ENCODE measurements around the gene PCSK5.
"Not testable (repeated sequence)": the region's sequence is repeated elsewhere in the genome, so short reads cannot be mapped to it uniquely, and the experiment has no call there.

The PCSK5 gene

DNA sequence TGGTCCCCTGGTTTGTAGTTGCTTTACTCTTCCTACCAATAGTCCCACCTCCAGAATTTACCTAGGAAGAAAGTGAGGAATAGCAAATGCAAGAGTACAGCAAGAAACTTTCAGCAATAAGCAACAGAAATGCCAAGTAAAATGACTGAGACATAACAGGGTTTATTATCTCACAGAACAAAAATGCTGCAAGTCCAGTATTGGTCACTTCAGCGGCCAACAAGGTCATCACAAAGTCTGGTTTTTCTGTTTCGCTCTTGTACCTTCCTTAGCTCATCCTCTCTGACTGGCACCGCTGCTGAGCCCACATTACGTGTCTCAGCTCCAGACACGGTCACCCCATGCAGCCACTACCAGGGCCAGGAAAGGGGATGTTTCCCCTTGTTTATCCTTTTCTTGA lies 421.1 kb downstream of the PCSK5 start:
- DNase-seq (ENCODE audit: low read depth, low spot score): no peak
- ChIA-PET CTCF (no interaction called here), POLR2A (no interaction called here)
- H3K4me3 ChIP-seq (ENCODE audit: low read depth, low read length): no peak overlapping the region
- TF ChIP-seq, protein P1, sequence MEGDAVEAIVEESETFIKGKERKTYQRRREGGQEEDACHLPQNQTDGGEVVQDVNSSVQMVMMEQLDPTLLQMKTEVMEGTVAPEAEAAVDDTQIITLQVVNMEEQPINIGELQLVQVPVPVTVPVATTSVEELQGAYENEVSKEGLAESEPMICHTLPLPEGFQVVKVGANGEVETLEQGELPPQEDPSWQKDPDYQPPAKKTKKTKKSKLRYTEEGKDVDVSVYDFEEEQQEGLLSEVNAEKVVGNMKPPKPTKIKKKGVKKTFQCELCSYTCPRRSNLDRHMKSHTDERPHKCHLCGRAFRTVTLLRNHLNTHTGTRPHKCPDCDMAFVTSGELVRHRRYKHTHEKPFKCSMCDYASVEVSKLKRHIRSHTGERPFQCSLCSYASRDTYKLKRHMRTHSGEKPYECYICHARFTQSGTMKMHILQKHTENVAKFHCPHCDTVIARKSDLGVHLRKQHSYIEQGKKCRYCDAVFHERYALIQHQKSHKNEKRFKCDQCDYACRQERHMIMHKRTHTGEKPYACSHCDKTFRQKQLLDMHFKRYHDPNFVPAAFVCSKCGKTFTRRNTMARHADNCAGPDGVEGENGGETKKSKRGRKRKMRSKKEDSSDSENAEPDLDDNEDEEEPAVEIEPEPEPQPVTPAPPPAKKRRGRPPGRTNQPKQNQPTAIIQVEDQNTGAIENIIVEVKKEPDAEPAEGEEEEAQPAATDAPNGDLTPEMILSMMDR (IDR thresholded peaks at IDR 0.05; ENCODE audit: insufficient read depth, low read length, missing control alignments): no peak

DNA sequence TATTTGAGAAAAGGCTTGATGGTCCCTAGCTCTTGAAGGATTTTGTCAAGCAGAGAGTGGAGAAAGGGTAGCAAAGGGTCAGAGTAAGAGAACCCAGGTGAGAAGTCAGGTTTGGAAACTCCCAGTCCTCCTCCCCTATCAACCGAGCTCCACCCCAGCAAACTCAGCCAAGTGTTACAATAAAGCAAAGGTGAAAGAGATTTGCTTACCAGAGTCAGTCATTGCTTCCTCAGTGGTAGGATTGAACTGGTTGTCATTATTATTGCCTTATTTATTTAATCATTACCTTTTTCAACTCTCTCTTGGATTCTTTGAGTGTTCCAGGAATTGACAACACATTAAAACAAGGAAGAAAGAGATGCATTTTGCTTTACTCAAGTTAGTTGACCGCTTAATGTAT lies 423.3 kb downstream of the PCSK5 start:
- ChIA-PET CTCF (interaction anchor here (3.9 kb wide), 1 partner anchor 11 kb away, joined by 29 read pairs; no protein-coding TSS in a partner anchor), POLR2A (interaction anchor here (0.6 kb wide), 1 partner anchor 24 kb away, joined by 4 read pairs; no protein-coding TSS in a partner anchor)
- TF ChIP-seq, protein P1 (IDR thresholded peaks at IDR 0.05; ENCODE audit: insufficient read depth, low read length, missing control alignments): no peak
- H3K4me3 ChIP-seq (ENCODE audit: low read depth, low read length): no peak overlapping the region
- no peak for DNase-seq (ENCODE audit: low read depth, low spot score)

DNA sequence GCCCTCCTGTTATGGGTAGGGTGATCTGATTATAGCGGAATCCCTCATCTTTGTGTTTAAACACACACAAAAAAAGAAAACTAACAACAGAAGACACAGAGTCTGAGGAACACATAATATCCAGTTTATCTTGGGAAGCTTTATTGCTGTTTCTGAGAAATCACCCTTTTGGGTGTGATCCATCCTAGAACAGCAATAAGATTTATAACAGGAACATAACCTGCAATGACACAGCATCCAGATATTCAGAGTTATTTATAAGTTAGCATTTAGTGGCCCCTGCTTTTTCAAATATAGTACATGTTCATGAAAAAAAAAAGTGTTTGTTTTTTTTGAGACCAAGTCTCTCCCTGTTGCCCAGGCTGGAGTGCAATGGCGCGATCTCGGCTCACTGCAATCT lies 423.8 kb downstream of the PCSK5 start:
- ChIA-PET CTCF (interaction anchor here (3.9 kb wide), 1 partner anchor 11 kb away, joined by 29 read pairs; no protein-coding TSS in a partner anchor), POLR2A (interaction anchor here (0.6 kb wide), 1 partner anchor 24 kb away, joined by 4 read pairs; no protein-coding TSS in a partner anchor)
- TF ChIP-seq, protein P1 (IDR thresholded peaks at IDR 0.05; ENCODE audit: insufficient read depth, low read length, missing control alignments): no peak
- no peak for DNase-seq (ENCODE audit: low read depth, low spot score)
- no peak overlapping the region for H3K4me3 ChIP-seq (ENCODE audit: low read depth, low read length)

DNA sequence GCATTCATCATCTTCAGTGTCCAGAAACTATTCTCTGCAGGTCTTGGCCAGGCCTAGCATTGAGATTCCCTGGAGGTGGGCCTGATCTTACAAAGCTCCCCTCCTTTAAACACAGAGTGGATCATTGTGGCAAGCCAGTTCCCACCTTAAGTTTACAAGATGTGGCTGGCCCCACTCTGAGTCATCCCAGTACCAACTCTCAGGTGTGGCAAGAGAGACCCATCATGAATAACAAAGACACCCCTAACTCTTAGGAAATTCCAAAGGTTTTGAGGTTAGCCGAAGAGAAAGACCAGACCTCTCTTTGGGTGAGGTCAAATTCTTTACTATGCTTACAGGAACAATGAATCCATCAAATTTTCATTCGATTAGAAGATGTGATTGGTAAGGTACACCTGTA lies 425.6 kb downstream of the PCSK5 start:
- TF ChIP-seq, protein P1 (IDR thresholded peaks at IDR 0.05; ENCODE audit: insufficient read depth, low read length, missing control alignments): no peak
- no peak for DNase-seq (ENCODE audit: low read depth, low spot score)
- H3K4me3 ChIP-seq (ENCODE audit: low read depth, low read length): no peak overlapping the region
- ChIA-PET CTCF (interaction anchor here (1.1 kb wide), 1 partner anchor 8 kb away, joined by 3 read pairs; no protein-coding TSS in a partner anchor), POLR2A (interaction anchor here (0.9 kb wide), 1 partner anchor 12 kb away, joined by 3 read pairs; no protein-coding TSS in a partner anchor)

DNA sequence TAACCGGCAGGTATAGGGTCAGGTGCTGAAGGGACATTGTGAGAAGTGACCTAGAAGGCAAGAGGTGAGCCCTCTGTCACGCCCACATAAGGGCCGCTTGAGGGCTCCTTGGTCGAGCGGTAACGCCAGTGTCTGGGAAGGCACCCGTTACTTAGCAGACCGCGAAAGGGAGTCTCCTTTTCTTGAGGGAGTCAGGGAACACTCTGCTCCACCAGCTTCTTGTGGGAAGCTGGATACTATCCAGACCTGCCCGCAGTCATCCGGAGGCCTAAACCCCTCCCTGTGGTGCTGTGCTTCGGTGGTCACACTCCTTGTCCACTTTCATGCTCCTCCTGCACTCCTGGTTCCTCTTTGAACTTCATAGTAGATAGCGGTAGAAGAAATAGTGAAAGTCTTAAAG lies 429.0 kb downstream of the PCSK5 start:
- H3K4me3 ChIP-seq (ENCODE audit: low read depth, low read length); CTCF ChIA-PET; POLR2A ChIA-PET; DNase-seq (ENCODE audit: low read depth, low spot score): not testable (repeated sequence)

DNA sequence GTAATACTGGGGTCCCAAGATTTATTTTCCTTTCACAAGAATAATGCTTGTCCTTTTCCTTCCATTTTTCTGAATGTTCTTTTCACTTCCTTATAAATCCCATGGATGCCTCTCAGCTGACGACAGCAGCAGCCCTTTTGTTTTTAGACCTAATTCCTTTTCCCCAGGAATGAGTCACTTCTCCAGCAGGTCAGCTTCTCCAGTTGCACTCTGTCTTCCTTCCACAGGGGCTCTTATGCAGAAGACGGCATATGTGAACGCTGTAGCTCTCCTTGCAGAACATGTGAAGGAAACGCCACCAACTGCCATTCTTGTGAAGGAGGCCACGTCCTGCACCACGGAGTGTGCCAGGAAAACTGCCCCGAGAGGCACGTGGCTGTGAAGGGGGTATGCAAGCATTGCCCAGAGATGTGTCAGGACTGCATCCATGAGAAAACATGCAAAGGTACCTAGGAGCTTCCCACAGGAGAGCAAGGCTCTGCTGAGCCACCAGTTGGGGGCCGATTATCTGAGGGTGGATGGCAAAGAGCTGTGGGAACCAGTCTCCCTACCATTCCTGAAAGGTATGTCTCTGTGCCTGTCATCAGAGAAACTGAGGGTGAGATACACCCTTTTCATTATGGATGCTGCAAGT lies 430.8 kb downstream of the PCSK5 start:
- no peak overlapping the region for H3K4me3 ChIP-seq (ENCODE audit: low read depth, low read length)
- CTCF ChIA-PET: interaction anchor here (1.3 kb wide), 2 partner anchors 18 to 99 kb away, joined by 4 read pairs; no protein-coding TSS in a partner anchor
- TF ChIP-seq, protein P1 (IDR thresholded peaks at IDR 0.05; ENCODE audit: insufficient read depth, low read length, missing control alignments): no peak
- peak; percentile 46 for DNase-seq (ENCODE audit: low read depth, low spot score)
- POLR2A ChIA-PET: no interaction called here

DNA sequence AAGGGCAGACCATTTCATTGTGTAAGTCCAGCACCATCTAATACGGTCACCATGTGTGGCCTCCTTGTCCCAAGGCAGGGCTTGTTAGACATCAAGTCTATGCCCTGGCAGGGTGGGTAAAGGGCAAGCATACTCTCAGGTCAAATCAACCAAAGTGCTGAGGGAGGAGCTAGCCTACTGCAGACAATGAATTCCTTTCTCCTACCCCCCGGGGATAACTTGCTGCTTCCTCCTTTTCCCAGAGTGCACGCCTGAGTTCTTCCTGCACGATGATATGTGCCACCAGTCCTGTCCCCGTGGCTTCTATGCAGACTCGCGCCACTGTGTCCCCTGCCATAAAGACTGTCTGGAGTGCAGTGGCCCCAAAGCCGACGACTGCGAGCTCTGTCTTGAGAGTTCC lies 432.3 kb downstream of the PCSK5 start:
- TF ChIP-seq, protein P1 (IDR thresholded peaks at IDR 0.05; ENCODE audit: insufficient read depth, low read length, missing control alignments): no peak
- H3K4me3 ChIP-seq (ENCODE audit: low read depth, low read length): no peak overlapping the region
- POLR2A ChIA-PET: no interaction called here
- DNase-seq (ENCODE audit: low read depth, low spot score): no peak
- CTCF ChIA-PET: no interaction called here

Measured in AG04449 (cell line).